ENCODE measurements around the gene SLC28A3. TPM values are rescaled to one million over a fixed set of nuclear protein-coding genes. Genes with fewer than 3 reads are reported as not detected.

The SLC28A3 gene
- total and polyA plus RNA-seq, 12 donors: under 0.01 to 0.40 (median 0.04) TPM; not detected in 9

DNA sequence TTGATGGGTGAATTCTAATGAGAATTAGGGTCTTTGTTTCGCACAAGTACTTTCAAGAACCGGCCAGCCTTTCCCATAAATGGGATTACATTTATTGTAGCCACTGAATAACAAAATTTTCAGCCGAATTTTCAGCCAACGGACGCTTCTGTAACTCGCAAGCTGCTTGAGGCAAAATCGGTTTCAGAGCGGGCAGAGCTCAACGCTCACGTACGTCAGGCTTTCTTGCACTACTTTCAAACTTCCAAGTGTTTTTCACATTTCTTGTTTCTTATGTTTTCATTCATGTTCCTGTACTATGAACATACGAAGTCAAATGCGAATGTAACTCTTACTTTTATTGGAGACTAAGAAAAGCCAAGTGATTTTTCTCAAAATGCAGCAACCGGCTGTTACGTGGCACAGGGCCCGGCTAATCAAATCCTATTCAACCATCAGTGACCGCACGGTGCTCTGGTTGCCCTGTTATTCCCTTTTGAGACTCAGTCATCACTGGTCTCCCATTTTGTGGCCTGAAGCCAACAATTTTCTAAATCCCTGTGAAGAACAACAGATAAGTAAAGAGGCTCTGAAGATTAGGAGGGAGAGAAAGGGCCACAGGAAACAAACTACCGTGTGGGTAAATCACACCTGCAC is 68.5 kb downstream of the SLC28A3 start:
- peak overlapping the region in 1 of 5 donors; percentile 48 for H3K27ac ChIP-seq
- no peak for TF ChIP-seq POLR2A (IDR thresholded peaks at IDR 0.05)
- TF ChIP-seq, protein P1, sequence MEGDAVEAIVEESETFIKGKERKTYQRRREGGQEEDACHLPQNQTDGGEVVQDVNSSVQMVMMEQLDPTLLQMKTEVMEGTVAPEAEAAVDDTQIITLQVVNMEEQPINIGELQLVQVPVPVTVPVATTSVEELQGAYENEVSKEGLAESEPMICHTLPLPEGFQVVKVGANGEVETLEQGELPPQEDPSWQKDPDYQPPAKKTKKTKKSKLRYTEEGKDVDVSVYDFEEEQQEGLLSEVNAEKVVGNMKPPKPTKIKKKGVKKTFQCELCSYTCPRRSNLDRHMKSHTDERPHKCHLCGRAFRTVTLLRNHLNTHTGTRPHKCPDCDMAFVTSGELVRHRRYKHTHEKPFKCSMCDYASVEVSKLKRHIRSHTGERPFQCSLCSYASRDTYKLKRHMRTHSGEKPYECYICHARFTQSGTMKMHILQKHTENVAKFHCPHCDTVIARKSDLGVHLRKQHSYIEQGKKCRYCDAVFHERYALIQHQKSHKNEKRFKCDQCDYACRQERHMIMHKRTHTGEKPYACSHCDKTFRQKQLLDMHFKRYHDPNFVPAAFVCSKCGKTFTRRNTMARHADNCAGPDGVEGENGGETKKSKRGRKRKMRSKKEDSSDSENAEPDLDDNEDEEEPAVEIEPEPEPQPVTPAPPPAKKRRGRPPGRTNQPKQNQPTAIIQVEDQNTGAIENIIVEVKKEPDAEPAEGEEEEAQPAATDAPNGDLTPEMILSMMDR (IDR thresholded peaks at IDR 0.05): no peak
- H3K27me3 ChIP-seq: no peaks in the 10 kb centered on the region
- peak overlapping the region in 1 of 4 donors; percentile 26 for H3K4me3 ChIP-seq
- intact Hi-C loops (cut with DNase I): no loop called here
- 58 to 72% (median 65%) methylated on average over 19 of the region's 19 CpGs for WGBS, 4 donors
- no peaks in the 10 kb centered on the region for H3K4me1 ChIP-seq (replicated peaks in 1 of 2)
- no peaks in the 10 kb centered on the region for H3K36me3 ChIP-seq (replicated peaks in 1 of 2)
- peak in 1 of 7 donors; percentile 81 for DNase-seq
- H3K9me3 ChIP-seq (replicated peaks in 1 of 3): no peaks in the 10 kb centered on the region

GRCh38 chr9:84271531-84271900 is 69.0 kb downstream of the SLC28A3 start:
- TF ChIP-seq, protein P1 (IDR thresholded peaks at IDR 0.05): no peak
- no peak for TF ChIP-seq POLR2A (IDR thresholded peaks at IDR 0.05)
- no peaks in the 10 kb centered on the region for H3K36me3 ChIP-seq (replicated peaks in 1 of 2)
- 3 to 7% (median 5%) methylated on average over 17 of the region's 17 CpGs for WGBS, 4 donors
- H3K27me3 ChIP-seq: no peaks in the 10 kb centered on the region
- peak overlapping the region in 1 of 5 donors; percentile 48 for H3K27ac ChIP-seq
- intact Hi-C loops (cut with DNase I): no loop called here
- H3K4me3 ChIP-seq: peak overlapping the region in 1 of 4 donors; percentile 26
- peak; percentile 37 to 93 (median 45) for DNase-seq
- no peaks in the 10 kb centered on the region for H3K4me1 ChIP-seq (replicated peaks in 1 of 2)
- H3K9me3 ChIP-seq (replicated peaks in 1 of 3): no peaks in the 10 kb centered on the region

DNA sequence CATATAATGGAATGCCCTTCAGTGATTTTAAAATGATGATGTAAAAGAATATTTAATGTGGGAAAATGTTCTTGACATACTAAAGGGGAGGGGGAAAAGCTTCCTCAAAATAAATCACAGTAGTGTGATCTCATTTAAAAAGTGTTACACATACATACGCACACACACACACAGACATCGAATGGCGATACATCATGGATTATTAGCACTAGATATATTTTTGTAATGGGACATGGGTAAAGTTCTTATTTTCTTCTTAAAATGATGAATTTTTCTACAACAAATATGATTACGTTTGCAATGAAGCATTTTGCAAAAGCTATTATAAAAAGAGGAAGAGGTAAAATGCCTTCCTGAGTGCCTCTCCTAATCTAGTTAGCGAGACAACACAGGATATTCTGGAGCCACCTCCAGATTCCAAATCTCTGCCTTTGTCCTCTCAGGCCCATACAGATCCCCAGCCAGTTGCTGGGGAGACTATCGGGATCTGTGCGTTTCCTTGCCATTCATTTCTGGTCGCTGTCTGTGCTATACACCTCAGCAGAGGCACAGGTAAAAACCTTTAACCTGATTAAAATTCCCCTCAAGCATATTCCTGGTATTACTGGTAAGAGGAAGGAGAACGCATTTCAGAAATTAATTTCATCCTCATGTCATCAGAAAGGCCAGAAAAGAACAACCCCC is 69.6 kb downstream of the SLC28A3 start:
- H3K4me1 ChIP-seq (replicated peaks in 1 of 2): no peaks in the 10 kb centered on the region
- intact Hi-C loops (cut with DNase I): no loop called here
- H3K9me3 ChIP-seq (replicated peaks in 1 of 3): no peaks in the 10 kb centered on the region
- WGBS, 4 donors: 53 to 62% (median 60%) methylated on average over 9 of the region's 9 CpGs
- TF ChIP-seq POLR2A (IDR thresholded peaks at IDR 0.05): no peak
- TF ChIP-seq, protein P1 (IDR thresholded peaks at IDR 0.05): no peak
- H3K4me3 ChIP-seq: peak overlapping the region in 1 of 4 donors; percentile 26
- DNase-seq: no peak
- H3K36me3 ChIP-seq (replicated peaks in 1 of 2): no peaks in the 10 kb centered on the region
- no peaks in the 10 kb centered on the region for H3K27me3 ChIP-seq
- no peak overlapping the region for H3K27ac ChIP-seq

- intact Hi-C loops (cut with DNase I): loop anchor here in 1 of 2 donors (5.0 kb wide), 1 partner anchor 51 kb away; no protein-coding TSS in a partner anchor
- WGBS, 4 donors: 52 to 68% (median 60%) methylated on average over 5 of the region's 5 CpGs
Measured at GRCh38 chr9:84266087-84266561, 74.4 kb downstream of the SLC28A3 start.

More at GRCh38 chr9:84266087-84266561, 74.4 kb downstream of the SLC28A3 start:
- no peaks in the 10 kb centered on the region for H3K36me3 ChIP-seq (replicated peaks in 1 of 2)
- H3K27me3 ChIP-seq: no peaks in the 10 kb centered on the region
- TF ChIP-seq, protein P1 (IDR thresholded peaks at IDR 0.05): no peak
- TF ChIP-seq POLR2A (IDR thresholded peaks at IDR 0.05): no peak
- DNase-seq: peak in 1 of 7 donors; percentile 79
- H3K4me3 ChIP-seq: no peak overlapping the region
- H3K9me3 ChIP-seq (replicated peaks in 1 of 3): no peaks in the 10 kb centered on the region
- no peaks in the 10 kb centered on the region for H3K4me1 ChIP-seq (replicated peaks in 1 of 2)
- H3K27ac ChIP-seq: peak overlapping the region in 1 of 5 donors; percentile 18
